Measurements from ENCODE around the gene HPCA.

Gene HPCA

DNA sequence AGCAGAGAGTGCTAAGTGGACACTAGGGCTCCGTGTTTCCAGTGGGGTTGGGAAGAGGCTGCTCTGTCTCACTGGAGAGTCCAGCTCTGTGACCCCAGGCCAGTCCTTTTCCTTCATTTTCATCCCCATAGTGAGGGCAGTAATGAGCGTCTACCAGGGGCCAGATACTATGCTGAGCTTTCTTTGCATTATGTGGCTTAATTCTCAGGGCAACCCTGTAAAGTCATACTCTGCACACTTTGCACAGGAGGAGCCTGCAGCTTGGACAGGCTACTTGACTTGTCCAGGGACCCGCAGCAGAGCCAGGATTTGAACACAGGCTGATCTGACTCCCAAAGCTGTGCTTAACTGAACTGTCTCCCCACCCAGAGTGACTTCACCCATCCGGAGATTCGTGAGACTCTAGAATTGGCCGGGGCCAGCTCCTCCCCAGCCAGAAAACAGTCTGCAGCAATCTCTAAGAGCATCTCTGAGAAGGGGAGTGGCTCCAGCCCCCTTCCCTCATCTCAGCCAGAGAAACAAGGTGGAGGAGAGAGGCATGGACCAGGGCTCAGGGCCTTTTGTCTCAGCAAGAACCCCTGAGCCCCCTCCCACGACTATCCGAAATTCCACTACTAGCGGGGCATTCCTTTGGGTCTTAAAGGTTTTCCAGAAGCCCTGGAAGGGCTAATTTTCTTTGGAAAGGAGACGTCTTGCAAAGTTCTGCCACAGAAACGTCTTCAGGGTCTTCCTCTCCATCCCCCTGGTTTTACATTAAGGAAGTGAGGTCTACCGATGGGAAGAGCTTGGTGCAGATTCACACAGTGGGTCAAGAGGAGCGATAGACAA, 14.7 kb upstream of the HPCA start:
- DNase-seq = no peak

DNA sequence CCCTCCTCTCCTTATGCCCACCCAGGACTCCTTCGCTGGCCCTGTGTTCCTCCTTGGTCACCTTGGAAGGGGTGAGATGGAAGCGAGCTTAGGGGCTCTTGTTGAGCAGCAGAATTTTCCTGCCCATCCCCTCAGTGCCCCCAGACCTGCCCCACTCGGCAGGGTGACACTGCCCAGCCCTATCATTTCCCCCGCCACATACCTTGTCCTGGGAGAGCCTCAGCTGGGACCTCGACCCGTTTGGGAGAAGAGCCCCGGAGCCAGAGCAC, 14.2 kb upstream of the HPCA start:
- DNase-seq = no peak

DNA sequence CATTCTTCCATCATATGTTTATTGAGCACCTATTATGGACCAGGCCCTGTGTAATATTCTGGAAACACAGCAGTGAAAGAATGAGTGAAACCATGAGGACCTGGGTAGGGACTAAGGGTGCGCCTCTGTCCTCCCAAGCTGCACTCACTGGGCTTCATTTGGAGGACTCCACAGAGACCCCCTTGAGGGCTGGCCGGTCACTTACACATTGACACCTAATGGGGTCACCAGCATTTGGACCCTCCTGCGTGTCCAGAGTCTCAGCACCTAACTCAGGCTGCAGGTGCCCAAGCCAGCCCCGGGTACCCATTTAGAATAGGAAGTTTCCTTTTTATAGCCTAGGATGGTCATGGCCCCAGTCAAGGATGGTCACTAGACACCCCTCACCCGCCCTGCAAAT, 12.8 kb upstream of the HPCA start:
- DNase-seq = no peak

DNA sequence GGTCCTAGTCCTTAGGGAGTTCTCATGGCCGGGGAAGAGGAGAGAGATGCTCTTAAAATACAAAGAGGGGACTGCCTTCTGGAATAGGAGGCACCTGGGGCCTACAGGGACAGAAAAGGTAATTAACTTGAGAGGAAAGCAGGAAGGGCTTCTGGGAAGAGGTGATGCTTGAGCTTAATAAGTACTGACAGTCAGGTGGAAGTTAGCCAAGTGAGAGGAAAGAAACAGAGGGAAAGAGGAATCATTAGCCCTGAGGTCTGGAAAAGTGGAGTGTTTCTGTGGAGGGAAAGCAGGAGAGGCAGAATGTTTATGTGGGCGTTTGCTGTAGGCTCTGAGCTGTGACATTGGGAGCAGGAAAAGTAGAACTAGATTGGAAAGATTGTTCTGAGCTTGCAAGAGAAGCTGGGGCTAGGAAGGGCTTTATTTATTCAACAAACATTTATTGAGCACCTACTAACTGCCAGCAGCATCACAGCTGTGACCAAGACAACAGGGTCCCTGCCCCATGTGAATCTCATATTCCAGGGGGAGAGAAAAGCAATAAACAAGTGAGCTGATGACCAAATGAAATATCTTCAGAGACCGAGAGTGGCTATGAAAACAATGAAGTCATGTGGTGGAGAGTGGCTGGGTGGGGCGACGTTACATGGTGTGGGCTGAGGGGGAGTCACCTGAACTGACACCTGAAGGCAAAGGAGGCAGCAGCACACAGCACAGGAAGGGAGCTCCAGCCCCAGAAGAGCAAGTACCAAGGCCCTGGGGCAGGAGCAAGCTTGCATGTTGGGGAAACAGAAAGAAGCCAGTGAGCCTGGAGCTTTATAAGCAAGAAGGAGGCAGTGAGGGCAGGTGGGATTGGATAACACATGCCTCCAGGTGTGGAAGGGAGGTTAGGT, 11.2 kb upstream of the HPCA start:
- DNase-seq = no peak

DNA sequence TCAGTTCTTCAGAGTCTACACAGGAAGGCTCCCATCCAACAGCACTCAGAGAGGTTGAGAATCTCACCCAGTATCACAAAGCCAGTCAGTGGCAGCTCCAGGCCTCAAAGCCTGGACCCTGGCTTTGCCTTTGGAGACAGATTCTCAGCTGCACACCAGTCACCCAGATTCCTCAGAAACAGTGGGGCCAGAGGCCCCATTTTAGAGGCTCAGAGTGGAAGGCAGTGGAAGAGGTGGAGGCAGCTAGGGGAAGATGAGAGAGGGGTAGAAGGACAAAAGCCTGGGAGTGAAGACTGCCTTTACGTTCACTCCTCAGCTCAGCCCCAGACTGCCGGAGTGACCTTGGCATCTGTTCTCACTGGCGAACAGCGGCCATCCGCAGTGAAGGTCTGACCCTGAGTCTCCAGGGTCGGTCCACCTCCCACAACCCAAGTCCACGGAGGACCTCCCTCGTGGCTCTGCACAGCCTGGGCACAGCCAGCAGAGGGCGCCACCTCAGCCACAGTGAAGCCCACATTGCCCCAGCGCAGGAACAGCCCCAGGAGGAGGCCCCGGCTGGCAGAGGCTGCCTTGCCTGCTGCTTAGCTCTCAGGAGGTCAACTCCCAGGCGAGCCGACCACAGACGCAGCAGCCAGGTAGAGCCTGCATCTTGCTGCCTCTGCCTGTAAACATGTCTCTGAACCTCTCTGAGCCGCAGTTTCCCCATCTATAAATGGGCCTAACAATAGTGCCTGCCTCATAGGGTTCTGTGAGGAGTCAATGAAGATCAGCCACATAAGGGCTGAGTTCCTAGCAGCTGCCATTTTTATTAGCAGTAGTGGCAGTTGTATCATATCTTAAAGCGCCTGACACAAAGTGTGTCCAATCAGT, 9.7 kb upstream of the HPCA start:
- peak; percentile 21 for DNase-seq

DNA sequence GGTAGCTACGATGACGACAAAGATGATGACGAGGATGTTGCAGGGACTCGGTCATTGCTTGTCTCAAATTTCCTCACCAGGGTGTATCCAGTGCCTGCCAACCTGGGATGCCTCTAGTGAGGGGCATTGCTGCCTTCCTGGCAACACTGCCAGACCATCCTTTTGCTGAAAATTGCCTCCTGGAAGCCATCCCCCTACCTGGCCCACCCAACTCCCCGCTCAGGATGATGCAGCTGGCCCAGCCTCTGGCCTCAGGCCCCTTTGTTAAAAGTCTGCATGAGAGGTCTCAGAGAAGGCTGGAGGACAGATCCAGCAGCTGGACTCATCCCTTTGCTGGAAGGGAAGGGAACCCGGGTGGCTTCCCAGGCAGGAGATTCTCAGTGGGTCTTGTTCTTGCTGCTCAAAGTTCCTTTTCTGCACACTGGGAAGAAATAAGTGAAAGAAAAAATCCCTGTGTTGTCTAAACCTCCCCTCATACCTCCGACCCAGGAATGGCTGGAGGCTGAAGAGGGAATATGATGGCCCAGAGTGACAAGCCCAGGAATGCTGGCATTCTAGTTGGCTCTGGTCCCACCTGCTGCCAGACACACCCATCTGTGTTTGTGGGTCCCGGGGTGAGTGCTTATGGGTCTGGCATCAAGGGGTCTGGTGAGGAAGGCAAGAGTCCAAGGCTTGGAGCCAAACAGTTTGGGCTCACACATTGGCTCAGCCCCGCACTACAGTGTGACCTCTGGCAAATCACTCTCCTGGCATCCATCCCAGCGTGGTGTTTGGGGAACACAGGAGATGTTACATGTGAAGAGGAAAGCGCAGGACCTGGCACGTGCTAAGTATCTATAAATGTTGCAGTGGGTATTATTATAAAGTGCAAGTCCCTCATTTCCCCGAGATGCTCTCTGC, 8.8 kb upstream of the HPCA start:
- no peak for DNase-seq

DNA sequence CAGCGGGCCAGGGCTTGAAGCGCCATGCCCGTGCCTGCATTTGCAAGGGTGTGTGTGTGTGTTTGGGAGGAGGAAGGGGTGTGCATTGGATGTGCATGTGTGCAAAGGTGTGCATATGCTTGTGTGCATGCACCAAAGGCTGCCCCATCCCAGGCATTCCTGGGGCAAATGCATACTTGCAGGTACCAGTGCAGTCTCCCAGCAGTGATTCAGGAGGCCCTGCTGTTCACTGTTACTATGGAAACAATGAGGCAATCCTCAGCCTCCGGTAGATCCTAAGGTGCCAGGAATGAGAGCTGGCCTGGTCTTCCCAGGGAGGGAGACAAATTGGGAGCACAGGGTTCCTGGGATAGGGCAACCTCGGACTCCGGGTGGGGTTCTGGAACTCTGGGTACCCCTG, 8.1 kb upstream of the HPCA start:
- DNase-seq = no peak

DNA sequence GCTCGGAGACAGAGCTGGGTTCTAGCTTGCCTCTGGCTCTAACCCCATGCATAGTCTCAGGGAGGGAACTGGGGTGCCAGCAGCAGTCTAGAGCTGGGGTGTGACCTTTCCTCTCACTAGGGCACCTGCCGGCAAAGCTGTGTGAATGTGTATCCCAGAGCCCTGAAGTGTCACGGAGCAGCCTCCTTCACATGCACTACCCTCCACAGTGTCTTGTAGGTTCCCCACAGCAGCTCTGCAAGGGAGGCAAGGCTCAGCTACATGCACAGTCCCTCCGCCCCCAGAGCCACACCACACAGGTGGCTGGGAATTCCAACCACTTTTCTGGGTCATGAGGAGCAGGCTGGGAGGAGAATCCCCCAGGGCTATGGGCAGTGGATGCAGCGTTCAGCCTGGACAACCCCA, 7.7 kb upstream of the HPCA start:
- DNase-seq = no peak

DNA sequence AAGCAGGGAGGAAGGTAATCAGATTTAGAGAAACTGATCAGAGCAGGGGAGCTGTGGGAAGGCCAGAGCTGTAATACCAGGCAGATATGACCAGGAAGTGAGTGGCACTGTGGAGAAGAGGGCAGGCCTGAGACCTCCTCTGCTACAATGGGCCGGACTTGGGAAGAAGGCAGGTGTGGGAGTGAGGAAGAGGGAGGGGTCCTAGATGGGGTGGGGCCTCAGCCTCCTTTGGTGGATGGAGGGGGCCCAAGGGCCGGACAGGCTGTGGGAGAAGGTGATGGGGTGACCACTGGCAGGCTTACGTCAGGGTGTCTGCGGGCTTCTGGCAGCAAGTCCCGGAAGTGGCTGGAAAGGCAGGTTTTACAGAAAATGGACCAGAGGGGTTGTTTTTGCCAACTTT, 5.0 kb upstream of the HPCA start:
- DNase-seq = no peak

DNA sequence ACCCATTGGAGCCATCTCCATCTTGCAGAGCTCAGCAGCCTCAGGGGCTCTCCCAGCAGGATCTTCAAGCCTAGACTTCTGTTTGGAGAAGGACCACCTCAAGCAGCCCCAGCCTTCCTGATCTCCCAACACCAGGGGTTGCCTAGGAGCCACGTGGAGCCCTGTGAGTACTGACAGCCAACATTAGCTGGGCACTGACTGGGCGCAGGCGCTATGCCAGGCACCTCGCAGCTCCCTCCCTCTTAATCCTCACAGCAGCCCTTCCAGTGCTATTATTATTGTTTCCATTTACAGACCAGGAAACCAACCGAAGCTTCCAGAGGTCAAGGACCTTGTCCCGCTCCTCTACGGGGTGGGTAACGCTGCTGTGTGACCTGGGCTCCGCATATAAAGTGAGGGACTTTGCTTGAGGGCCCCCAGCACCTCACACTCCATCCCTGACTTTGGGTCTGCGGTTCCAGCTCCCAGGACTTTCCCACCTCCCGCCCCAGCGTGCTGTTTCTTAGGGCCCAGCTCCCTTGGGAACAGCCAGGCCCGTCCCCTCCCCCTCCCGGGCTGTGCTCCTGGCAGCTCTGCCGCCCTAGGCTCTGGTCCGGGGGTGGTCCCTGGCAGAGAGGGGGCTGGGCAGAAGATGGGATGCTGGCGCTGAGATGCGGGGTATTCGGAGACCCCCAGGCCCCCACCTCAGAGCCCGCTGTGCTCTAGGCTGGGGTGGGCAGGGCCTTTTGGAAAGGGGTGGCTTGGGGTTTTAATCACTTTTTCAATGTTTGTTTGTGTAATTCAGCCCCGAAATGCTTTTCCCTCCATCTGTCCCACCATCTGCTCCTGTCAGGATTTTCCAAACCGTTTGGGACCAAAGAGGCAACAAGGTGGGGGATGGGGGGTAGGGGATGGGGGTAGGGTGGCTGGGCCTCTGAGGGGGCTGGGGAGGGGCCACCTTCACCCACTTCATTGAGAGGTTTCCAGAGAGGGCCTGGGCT, 4.1 kb upstream of the HPCA start:
- no peak for DNase-seq

DNA sequence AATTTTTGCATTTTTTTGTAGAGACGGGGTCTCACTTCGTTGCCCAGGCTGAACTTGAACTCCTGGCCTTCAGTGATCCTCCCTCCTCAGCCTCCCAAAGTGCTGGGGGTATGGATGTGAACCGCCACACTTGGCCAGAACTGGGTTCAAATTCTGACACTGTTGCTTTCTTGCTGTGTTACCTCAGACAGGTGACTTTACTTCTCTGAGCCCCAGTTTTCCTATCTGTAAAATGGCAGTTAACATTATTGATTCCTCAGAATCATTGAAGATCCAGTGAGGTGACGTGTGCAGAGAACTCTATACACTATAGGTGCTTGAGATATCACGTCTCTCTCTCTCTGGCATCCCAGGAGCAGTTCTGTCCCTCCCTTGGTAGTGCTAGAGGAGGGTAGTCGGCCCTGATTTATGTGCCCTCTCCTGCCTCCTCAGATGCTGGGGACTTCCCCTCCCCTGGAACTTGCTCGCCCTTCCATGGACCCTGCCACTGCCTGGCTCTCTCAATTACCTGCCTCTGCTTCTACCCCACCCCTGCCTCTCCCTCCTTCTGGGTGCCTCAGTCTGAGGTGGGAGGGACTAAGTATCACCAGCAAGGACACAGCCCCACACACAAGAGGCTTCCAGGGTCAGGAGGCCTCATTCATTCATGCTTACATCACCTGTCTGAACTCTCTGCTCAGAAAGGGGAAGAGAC, 2.8 kb upstream of the HPCA start:
- DNase-seq = no peak

DNA sequence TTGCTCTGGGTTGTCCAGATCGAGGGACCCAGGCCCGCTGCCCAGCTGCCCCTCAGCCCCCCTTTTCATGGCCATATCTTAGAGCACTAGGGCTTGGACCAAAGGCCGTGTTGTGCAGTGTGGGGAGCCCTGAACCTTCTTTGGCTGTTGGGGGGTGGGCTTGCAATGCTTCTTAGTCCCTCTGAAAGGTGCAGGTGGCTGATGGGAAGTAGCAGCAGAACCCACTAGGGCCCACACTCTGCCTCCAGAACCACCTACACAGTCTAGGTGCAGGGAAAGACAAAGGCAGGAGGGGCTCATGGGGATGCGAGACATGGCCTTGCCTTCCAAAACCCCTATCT, 2.3 kb upstream of the HPCA start:
- no peak for DNase-seq

DNA sequence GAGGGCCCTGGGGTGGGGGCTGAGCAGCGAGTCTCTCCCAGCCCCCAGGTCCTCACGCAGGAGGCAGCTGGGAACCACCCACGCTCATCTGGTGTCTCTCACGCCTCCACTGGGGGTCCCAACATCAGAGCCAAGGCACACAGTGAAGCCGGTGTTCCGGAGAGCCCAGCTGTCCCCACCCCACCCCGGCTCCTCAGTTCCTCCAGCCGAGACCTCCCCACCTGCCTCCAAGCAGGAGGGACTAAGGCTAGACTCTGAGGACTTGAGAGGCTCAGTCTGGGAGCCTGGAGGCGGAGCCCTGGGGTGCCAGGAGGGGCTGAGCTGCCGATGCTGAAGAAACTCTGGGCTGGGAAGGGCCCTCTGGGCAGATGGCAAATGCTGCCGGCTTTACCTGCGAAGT, 1.6 kb upstream of the HPCA start:
- no peak for DNase-seq

DNA sequence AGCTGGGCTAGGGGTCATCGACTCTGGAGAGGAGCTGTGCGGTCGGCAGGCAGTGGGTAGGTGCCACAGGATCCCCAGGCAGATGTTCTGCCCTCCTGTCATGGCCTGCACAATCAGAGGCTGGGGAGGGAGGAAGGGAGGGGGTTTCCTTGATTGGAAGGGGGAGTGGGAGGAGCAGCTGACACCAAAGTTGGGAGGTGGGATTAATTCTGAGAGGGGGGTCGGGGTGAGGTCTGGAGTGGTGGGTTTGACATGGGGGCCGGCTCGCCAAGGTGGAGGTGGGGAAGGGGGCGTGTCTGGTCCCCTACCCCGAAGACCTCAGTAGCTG, 651 bp upstream of the HPCA start:
- no peak for DNase-seq

DNA sequence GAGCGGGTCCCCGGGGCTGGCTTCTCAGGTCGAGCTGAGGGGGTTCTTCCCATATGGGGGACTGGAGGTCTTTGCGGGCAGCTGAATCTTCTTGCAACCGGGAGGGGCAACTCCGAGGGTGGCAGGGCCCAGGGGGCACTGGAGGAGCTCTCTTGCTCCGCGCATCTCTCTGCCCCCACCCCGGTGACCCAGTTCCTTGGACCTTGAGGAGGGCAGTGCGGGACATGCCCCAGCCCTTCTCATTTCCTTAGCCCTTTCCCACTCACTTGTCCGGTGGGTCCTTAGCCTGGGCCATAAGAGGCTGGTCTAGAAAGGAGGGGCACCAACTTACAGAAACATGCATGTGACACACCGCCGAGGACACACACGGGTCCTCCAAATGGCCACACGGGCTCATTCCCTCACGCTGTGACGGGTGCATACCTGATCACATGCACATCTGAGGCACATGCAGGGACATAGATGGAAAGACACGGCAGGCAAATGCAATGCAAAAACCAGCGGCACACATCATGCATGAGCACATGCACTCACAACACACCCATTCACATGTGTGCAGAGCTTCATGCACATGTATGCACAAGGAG, 630 bp downstream of the HPCA start:
- DNase-seq = no peak

DNA sequence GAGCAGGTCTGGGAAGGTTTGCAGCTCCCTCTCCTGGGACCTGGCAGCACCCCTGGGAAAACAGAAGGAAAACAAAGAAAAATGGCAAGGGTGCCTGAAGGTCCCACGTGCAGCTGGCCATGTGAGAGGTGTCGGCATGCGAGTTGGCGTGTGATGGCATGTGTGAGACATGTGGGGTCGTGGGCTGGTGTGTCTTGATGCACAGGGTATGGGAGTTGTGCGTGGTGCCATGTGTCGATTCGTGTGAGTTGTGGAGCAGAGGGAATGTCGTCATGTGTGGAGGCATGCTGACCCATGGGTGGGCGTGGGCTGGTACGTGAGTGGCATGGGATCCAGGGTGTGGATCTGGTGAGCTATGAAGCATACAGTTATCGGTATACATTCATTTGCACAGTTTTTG, 1.3 kb downstream of the HPCA start:
- no peak for DNase-seq

DNA sequence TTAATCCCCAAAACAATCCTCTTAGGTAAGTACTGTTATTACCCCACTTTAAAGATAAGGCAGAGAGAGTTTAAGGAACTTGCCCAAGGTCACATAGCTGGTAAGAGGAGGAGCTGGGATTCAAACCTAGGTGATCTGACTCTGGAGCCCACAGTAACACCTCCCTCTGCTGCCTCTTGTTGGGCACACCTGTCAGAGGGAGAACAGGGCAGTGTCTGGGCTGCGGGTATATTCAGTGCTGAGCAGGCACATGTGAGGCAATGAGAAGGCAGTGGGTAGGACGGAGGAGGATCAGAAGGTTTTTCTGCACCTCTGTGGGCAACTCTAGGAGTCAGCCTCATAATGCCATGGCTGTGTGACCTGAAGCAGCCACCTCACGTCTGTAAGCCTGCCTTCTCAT, 1.8 kb downstream of the HPCA start:
- no peak for DNase-seq

DNA sequence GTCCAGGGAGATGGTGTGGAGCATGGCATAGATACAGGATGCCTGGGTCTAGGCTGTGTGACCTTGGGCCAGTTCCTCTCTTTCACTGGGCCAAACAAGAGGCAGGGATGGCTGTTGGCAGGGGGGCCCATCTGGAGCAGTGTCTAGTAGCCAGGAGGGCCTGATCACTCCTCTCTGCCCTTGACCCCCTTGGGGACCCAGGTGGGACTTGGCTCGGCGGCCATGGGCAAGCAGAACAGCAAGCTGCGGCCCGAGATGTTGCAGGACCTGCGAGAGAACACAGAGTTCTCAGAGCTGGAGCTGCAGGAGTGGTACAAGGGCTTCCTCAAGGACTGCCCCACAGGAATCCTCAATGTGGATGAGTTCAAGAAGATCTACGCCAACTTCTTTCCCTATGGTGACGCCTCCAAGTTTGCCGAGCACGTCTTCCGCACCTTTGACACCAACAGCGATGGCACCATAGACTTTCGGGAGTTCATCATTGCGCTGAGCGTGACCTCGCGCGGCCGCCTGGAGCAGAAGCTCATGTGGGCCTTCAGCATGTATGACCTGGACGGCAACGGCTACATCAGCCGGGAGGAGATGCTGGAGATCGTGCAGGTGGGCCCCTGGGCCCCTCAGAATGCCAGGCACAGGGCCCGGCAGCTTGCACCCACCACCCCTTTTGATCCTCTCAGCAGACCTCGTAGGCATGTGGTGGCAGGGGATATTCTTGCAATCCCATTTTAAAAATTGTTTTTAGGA, 2.6 kb downstream of the HPCA start:
- no peak for DNase-seq

DNA sequence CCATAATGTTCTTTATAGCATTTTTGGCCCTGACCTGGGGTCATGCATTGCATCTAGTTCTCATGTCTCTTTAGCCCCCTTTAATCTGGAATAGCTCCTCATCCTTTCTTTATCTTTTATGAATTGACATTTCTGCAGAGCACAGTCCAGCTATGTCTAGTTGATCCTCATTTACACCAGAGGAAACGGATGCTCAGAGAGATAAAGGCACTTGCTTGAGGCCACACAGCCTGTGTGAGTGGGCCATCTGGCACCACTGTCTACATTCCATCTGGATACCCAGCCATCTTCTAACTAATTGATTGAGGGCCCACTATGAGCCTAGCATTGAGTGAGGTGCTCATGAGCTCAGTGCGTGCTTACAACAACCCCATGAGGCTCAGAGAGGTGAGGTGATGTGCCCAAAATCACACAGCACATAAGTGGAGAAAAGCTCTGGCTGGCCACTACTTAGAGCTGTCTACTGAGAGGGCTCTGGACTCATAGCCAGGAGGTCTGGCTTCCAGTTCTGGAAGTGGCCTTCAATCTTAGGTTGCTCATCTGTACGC, 3.5 kb downstream of the HPCA start:
- DNase-seq = no peak

All from effector CD8-positive, alpha-beta T cell (primary cell).